DMS114 treated with DMSO at 0.1 percent for 48 hours (cell line): ENCODE results near the gene CD44.

ENCODE experiments used
- DNase-seq: peaks from one replicate; lab custom pipeline; 2025; ENCODE audit not compliant: unreplicated experiment; lab: John Stamatoyannopoulos, UW

The CD44 gene

GRCh38 chr11:35111161-35112055 is 27.6 kb upstream of the CD44 start:
- no peak for DNase-seq

- DNase-seq, result no peak
These were observed 26.7 kb upstream of the CD44 start for GRCh38 chr11:35112056-35112845.

- DNase-seq, result no peak
These were observed 26.2 kb upstream of the CD44 start for GRCh38 chr11:35112846-35113105.

- no peak for DNase-seq
These were observed 23.9 kb upstream of the CD44 start for GRCh38 chr11:35114906-35115687.

GRCh38 chr11:35115688-35116030 is 23.3 kb upstream of the CD44 start:
- no peak for DNase-seq

- DNase-seq, result no peak
These were observed 22.7 kb upstream of the CD44 start for GRCh38 chr11:35116245-35116644.

GRCh38 chr11:35116762-35117640 is 22.0 kb upstream of the CD44 start:
- no peak for DNase-seq

GRCh38 chr11:35118906-35119305 is 20.1 kb upstream of the CD44 start:
- DNase-seq, result no peak

GRCh38 chr11:35121326-35121865 is 17.6 kb upstream of the CD44 start:
- DNase-seq, result no peak

- no peak for DNase-seq
These were observed 16.7 kb upstream of the CD44 start for GRCh38 chr11:35122308-35122707.

- no peak for DNase-seq
These were observed 12.7 kb upstream of the CD44 start for GRCh38 chr11:35126000-35126878.

GRCh38 chr11:35126879-35127581 is 11.9 kb upstream of the CD44 start:
- DNase-seq, result no peak

- no peak for DNase-seq
These were observed 11.4 kb upstream of the CD44 start for GRCh38 chr11:35127619-35128018.

- no peak for DNase-seq
These were observed 7.9 kb upstream of the CD44 start for GRCh38 chr11:35131094-35131493.

- no peak for DNase-seq
These were observed 7.1 kb upstream of the CD44 start for GRCh38 chr11:35131886-35132285.

GRCh38 chr11:35133656-35134055 is 5.3 kb upstream of the CD44 start:
- DNase-seq, result no peak

GRCh38 chr11:35134403-35135148 is 4.4 kb upstream of the CD44 start:
- no peak for DNase-seq

- DNase-seq, result no peak
These were observed 3.7 kb upstream of the CD44 start for GRCh38 chr11:35135222-35135621.
